Mesendoderm (in vitro differentiated cells): ENCODE measurements around the gene PLD5. TPM values are rescaled to one million over a fixed set of nuclear protein-coding genes. Genes with fewer than 3 reads are reported as not detected.

Experiments
- DNase-seq: peaks from one replicate; pipeline ENCODE4 v3.0.0; 2013
- H2AK5ac ChIP-seq: 2 replicates; pipeline ENCODE4 v1.6.1; 2013; ENCODE audit warnings: low read length, inconsistent platforms
- H2BK120ac ChIP-seq: 2 replicates; pipeline ENCODE4 v1.6.1; 2013; ENCODE audit warnings: low read depth, mild to moderate bottlenecking, low read length, moderate library complexity, mixed read lengths
- H2BK15ac ChIP-seq: replicated peaks from 2 replicates; pipeline ENCODE4 v1.6.1; 2013; ENCODE audit warnings: low read depth, mild to moderate bottlenecking, moderate library complexity
- H2BK5ac ChIP-seq: 2 replicates; pipeline ENCODE4 v1.6.1; 2013; ENCODE audit warnings: low read length, inconsistent platforms
- H3K18ac ChIP-seq: 2 replicates; pipeline ENCODE4 v1.6.1; 2013; ENCODE audit warnings: mild to moderate bottlenecking, low read length, mixed read lengths
- H3K23ac ChIP-seq: one replicate; pipeline ENCODE4 v1.6.1; 2013; ENCODE audit warnings: low read length
- H3K27ac ChIP-seq: 2 replicates; pipeline ENCODE4 v1.5.1; 2013; ENCODE audit warnings: low read depth, mild to moderate bottlenecking, inconsistent platforms, low read length, moderate library complexity
- H3K27me3 ChIP-seq: 2 replicates; pipeline ENCODE4 v1.6.1; 2013; ENCODE audit warnings: low read length, control low read depth, mild to moderate bottlenecking, inconsistent platforms; ENCODE audit not compliant: insufficient read depth, poor library complexity
- H3K36me3 ChIP-seq: 2 replicates; pipeline ENCODE4 v1.6.1; 2013; ENCODE audit warnings: low read length, inconsistent platforms; ENCODE audit not compliant: control insufficient read depth, insufficient read depth
- H3K4ac ChIP-seq: one replicate; pipeline ENCODE4 v1.6.1; 2013; ENCODE audit warnings: low read depth, mild to moderate bottlenecking, low read length, moderate library complexity
- H3K4me1 ChIP-seq: 2 replicates; pipeline ENCODE4 v1.6.1; 2013; ENCODE audit warnings: low read depth, low read length, inconsistent platforms; ENCODE audit not compliant: control insufficient read depth
- H3K4me2 ChIP-seq: 2 replicates; pipeline ENCODE4 v1.6.1; 2013; ENCODE audit warnings: low read length
- H3K4me3 ChIP-seq: 2 replicates; pipeline ENCODE4 v1.5.1; 2013; ENCODE audit warnings: mild to moderate bottlenecking, low read length
- H3K56ac ChIP-seq: one replicate; pipeline ENCODE4 v1.6.1; 2013; ENCODE audit warnings: low read length
- H3K79me1 ChIP-seq: 2 replicates; pipeline ENCODE4 v1.6.1; 2013; ENCODE audit warnings: low read length, inconsistent platforms
- H3K79me2 ChIP-seq: 2 replicates; pipeline ENCODE4 v1.6.1; 2013; ENCODE audit warnings: mild to moderate bottlenecking, low read length; ENCODE audit not compliant: control insufficient read depth, insufficient read depth
- H3K9ac ChIP-seq: 2 replicates; pipeline ENCODE4 v1.6.1; 2013; ENCODE audit warnings: low read length, inconsistent platforms
- H4K5ac ChIP-seq: one replicate; pipeline ENCODE4 v1.6.1; 2013; ENCODE audit warnings: low read length
- H4K8ac ChIP-seq: one replicate; pipeline ENCODE4 v1.6.1; 2013; ENCODE audit warnings: low read depth, mild to moderate bottlenecking, control low read depth, low read length, moderate library complexity
- WGBS: extraction: QIAGEN DNeasy Blood & Tissue Kit; methylation state at CpG from one replicate; pipeline ENCODE4 v1.1.7; 2013; ENCODE audit warnings: low lambda C conversion rate, missing lambda C conversion rate; ENCODE audit not compliant: insufficient coverage; ENCODE audit errors: extremely low coverage; 5-methylcytosine and 5-hydroxymethylcytosine counted together
- polyA plus RNA-seq, 2 experiments: library from polyadenylated mRNA; stranded (reverse); fragments of 200-250 nt; gene quantifications; one replicate each; pipeline ENCODE4 v1.2.3, GENCODE V29; 2013

PLD5 gene
- polyA plus RNA-seq (2013, experiment 1 of 2) = 0.56 TPM
- 0.57 TPM for polyA plus RNA-seq (2013, experiment 2 of 2)

DNA sequence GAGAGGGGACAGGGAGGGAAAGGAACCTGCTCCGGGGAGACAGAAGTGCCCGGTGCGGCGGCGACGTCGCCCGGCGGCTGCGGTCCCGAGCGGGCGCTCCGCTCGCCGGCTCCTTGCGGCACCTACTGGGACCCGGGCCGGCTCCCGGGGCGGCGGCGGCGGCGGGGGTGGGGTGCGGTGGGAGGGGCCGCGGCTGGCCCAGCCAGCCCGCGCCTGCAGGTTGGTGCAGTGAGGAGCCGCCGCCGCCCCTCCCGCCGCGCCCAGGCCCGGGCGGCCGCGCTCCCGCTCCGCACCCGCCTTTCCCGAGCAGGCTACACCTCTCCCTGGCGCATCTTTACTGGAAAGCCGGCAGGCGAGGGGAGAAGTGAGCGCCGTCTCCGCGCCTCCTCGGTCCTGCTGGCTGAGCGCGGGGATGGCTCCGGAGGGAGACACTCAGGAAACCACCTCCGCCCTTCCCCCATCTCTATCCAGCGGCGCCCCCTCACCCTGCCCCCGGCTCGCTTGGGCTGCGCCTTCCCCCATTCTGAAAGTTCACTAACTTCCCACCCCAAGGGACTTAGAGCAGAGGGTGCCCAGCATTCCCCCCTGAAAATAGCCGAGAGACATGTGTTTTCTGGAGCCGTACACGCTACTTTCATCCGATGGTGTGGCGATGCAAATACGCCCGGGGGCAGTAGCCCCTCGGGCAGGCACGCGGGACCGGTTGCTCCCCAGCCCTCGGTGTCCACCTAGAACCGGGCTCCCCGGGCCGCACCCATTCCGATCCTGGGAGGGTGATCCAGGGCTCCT is at the start of gene PLD5:
PLD5 (minus strand) TSS at position 127 of the 789 bp plus-strand sequence.
- peak within 1 kb of the TSS; percentile 52 for H3K18ac ChIP-seq

DNA sequence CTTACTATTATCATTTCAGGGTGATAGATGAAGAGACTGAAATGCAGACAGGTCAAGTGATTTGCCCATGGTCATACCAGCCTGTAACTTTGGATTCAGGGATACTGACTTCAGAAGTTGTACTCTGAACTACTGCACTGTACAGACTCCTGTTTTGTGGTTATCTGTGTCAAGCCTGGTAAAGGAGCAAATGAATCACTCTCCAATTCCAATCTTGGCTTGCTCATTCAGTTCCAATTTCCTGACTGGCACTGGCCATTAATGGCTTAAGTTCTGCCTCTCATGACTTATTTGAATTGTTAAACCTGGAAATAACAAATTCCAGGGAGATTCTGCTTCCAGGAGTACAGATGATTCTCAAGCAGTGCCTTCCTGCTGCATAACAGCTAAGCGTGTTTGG is 45.4 kb upstream of the PLD5 start:
- WGBS = no CpG with 5 or more reads among the region's 1 CpG

More for the DNA sequence above, at the start of gene PLD5:
- Histone ChIP-seq H3K4me2 (peak within 1 kb of the TSS; percentile 91), H3K56ac (peak within 1 kb of the TSS; percentile 78), H3K4me1 (no peaks in the 10 kb centered on the region), H3K23ac (no peak within 1 kb of the TSS), H3K27me3 (peaks cover 17% of the 10 kb centered on the region), H3K4me3 (peak within 1 kb of the TSS; percentile 46), H2BK5ac (no peak within 1 kb of the TSS), H3K36me3 (no peaks in the 10 kb centered on the region), H3K79me2 (no peaks in the 10 kb centered on the region), H3K79me1 (no peaks in the 10 kb centered on the region), H2BK120ac (no peak within 1 kb of the TSS), H3K9ac (peak within 1 kb of the TSS; percentile 54), H4K8ac (no peak within 1 kb of the TSS), H2AK5ac (no peak within 1 kb of the TSS), H3K4ac (no peak within 1 kb of the TSS), H2BK15ac (no peak within 1 kb of the TSS), H4K5ac (no peak within 1 kb of the TSS), H3K27ac (no peak within 1 kb of the TSS)
- peak; percentile 49 for DNase-seq
- no CpG with 5 or more reads among the region's 77 CpGs for WGBS

DNA sequence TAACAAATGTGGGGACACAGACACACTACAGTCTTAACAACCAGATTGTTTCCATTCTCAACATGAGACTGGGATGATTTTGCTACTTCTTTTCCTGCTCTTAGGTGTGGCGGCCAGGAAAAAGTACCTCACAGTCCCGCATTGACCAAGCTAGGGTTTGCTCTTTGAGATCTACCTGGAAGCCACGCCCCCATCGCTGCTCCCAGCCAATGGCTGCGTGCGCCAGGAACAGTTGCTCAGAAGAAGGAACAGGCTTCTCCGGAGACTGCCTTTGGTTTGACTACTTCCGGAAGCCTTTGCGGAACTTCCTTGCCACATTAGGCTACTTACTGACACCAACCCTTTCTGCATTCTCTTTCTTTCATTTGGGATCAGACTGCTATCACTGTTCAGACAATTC is 44.2 kb upstream of the PLD5 start:
- no peaks in the 10 kb centered on the region for H3K36me3 ChIP-seq
- WGBS = no CpG with 5 or more reads among the region's 9 CpGs
- no peak overlapping the region for H2BK5ac ChIP-seq
- H2BK15ac ChIP-seq = no peak overlapping the region
- no peak overlapping the region for H3K23ac ChIP-seq
- H3K18ac ChIP-seq = no peak overlapping the region
- H3K9ac ChIP-seq = no peak overlapping the region
- no peaks in the 10 kb centered on the region for H3K4me1 ChIP-seq
- no peak overlapping the region for H4K8ac ChIP-seq
- no peak overlapping the region for H3K4me2 ChIP-seq
- no peak overlapping the region for H2BK120ac ChIP-seq
- H3K79me2 ChIP-seq = no peaks in the 10 kb centered on the region
- no peak overlapping the region for H2AK5ac ChIP-seq
- H3K4ac ChIP-seq = no peak overlapping the region
- H4K5ac ChIP-seq = no peak overlapping the region
- no peaks in the 10 kb centered on the region for H3K27me3 ChIP-seq
- H3K4me3 ChIP-seq = no peak overlapping the region
- H3K79me1 ChIP-seq = no peaks in the 10 kb centered on the region
- DNase-seq = no peak
- no peak overlapping the region for H3K27ac ChIP-seq
- H3K56ac ChIP-seq = no peak overlapping the region

More for the DNA sequence above, 45.4 kb upstream of the PLD5 start:
- H3K4me2 ChIP-seq = no peak overlapping the region
- no peaks in the 10 kb centered on the region for H3K79me2 ChIP-seq
- H3K4me1 ChIP-seq = no peaks in the 10 kb centered on the region
- H4K8ac ChIP-seq = no peak overlapping the region
- H3K4ac ChIP-seq = no peak overlapping the region
- no peak overlapping the region for H3K23ac ChIP-seq
- DNase-seq = no peak
- no peak overlapping the region for H2AK5ac ChIP-seq
- no peak overlapping the region for H2BK15ac ChIP-seq
- H3K27ac ChIP-seq = no peak overlapping the region
- no peak overlapping the region for H2BK5ac ChIP-seq
- no peak overlapping the region for H3K56ac ChIP-seq
- no peak overlapping the region for H4K5ac ChIP-seq
- H3K18ac ChIP-seq = no peak overlapping the region
- H3K79me1 ChIP-seq = no peaks in the 10 kb centered on the region
- no peak overlapping the region for H3K9ac ChIP-seq
- H3K36me3 ChIP-seq = no peaks in the 10 kb centered on the region
- H2BK120ac ChIP-seq = no peak overlapping the region
- H3K27me3 ChIP-seq = no peaks in the 10 kb centered on the region
- no peak overlapping the region for H3K4me3 ChIP-seq

DNA sequence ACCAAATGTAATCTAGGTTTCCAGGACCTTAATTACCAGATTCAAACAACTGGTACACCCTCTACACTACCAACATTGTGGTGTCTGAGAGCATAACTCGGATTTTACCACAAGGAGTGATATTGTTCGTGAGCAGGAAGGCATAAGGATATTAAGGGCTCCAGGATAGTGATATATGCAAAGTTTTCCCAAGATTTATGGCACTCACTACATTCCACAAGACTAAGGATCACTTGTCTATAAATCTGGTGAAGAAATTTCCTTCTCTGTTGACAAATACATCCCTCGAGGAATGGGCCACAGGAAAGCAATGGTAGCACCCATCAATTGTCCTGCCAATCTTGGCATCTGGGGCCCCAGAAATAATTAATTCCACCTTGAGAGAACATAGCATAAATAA is 43.1 kb upstream of the PLD5 start:
- Histone ChIP-seq H3K27me3 (no peaks in the 10 kb centered on the region), H4K8ac (no peak overlapping the region), H2BK120ac (no peak overlapping the region), H3K79me1 (no peaks in the 10 kb centered on the region), H2BK5ac (no peak overlapping the region), H3K79me2 (no peaks in the 10 kb centered on the region), H3K36me3 (no peaks in the 10 kb centered on the region), H3K56ac (no peak overlapping the region), H3K9ac (no peak overlapping the region), H3K18ac (no peak overlapping the region), H2BK15ac (no peak overlapping the region), H3K4me2 (no peak overlapping the region), H3K23ac (no peak overlapping the region), H2AK5ac (no peak overlapping the region), H3K4me3 (no peak overlapping the region), H3K4me1 (no peaks in the 10 kb centered on the region), H3K27ac (no peak overlapping the region), H3K4ac (no peak overlapping the region), H4K5ac (no peak overlapping the region)
- no CpG with 5 or more reads among the region's 3 CpGs for WGBS
- no peak for DNase-seq

DNA sequence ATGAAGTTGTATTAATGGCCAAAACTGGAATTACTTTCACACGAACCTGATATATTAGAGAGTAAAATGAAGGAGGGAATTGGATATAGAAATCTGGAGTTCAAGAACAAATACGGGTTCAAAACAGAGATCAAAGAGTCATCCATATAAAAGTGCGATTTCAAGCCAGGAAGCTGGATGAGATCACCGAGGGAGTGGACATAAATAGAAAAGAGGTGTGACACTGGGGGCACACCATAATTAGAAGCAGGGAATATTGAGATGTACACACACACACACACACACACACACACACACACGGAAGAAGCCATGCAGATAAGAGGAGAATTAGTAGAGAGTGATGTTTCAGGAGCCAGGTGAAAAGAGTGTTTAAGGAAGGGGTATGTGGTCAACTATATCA is 32.3 kb upstream of the PLD5 start:
- Histone ChIP-seq H3K4ac (no peak overlapping the region), H3K9ac (no peak overlapping the region), H3K79me1 (no peaks in the 10 kb centered on the region), H2AK5ac (no peak overlapping the region), H3K36me3 (no peaks in the 10 kb centered on the region), H3K27me3 (no peaks in the 10 kb centered on the region), H3K56ac (no peak overlapping the region), H4K8ac (no peak overlapping the region), H3K4me1 (no peaks in the 10 kb centered on the region), H3K4me3 (no peak overlapping the region), H3K79me2 (no peaks in the 10 kb centered on the region), H4K5ac (no peak overlapping the region), H3K4me2 (no peak overlapping the region), H2BK120ac (no peak overlapping the region), H3K27ac (no peak overlapping the region), H2BK5ac (no peak overlapping the region), H3K23ac (no peak overlapping the region), H3K18ac (no peak overlapping the region), H2BK15ac (no peak overlapping the region)
- DNase-seq = no peak
- WGBS = no CpG with 5 or more reads among the region's 5 CpGs

DNA sequence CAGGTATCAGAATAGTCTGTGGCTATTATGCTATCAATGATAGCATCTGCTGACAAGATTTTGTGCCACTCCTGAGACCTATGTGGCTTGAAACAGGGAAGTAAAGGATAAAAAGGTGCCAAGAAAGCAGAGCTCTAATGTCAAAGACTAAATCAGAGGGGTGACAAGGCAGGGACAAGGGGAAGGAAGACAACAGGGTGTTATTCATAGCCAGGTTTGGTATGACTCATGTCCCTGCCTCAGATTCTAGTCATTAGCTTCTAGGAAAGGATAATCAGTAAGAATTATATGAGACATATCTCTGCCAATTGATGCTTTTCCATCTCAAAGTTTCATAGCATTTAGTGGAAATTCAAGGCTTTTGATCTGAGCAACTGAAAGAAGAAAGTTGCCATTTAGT is 31.8 kb upstream of the PLD5 start:
- Histone ChIP-seq H3K79me1 (no peaks in the 10 kb centered on the region), H3K4me3 (no peak overlapping the region), H4K5ac (no peak overlapping the region), H3K27me3 (no peaks in the 10 kb centered on the region), H2BK120ac (no peak overlapping the region), H2AK5ac (no peak overlapping the region), H3K36me3 (no peaks in the 10 kb centered on the region), H3K9ac (no peak overlapping the region), H3K79me2 (no peaks in the 10 kb centered on the region), H3K4ac (no peak overlapping the region), H4K8ac (no peak overlapping the region), H3K27ac (no peak overlapping the region), H3K4me1 (no peaks in the 10 kb centered on the region), H3K18ac (no peak overlapping the region), H2BK15ac (no peak overlapping the region), H3K56ac (no peak overlapping the region), H3K23ac (no peak overlapping the region), H2BK5ac (no peak overlapping the region), H3K4me2 (no peak overlapping the region)
- DNase-seq = no peak
